ENCODE data around the gene LSM4. TPM values are rescaled to one million over a fixed set of nuclear protein-coding genes. Genes with fewer than 3 reads are reported as not detected.
A peak's percentile ranks its signal among the peaks of the same experiment; 100 is the strongest.

LSM4 gene
- total and polyA plus RNA-seq, 10 of the 15 experiments (the other 5 are each of a cell fraction or from before 2014, with no cell fraction given), result 12.6 to 652 (median 217) TPM

- TF ChIP-seq MAX (IDR thresholded peaks at IDR 0.05; ENCODE audit: low read depth, low read length), result no peak; the same call in 1 of the 2 replicates
- TF ChIP-seq RAD21 (IDR thresholded peaks at IDR 0.05; ENCODE audit: insufficient read depth, low read depth, low read length), result peak; percentile 46; the same call in 1 of the 2 replicates
- 0 out of 2 replicates have a peak, but pooled peaks have one; percentile 27 for TF ChIP-seq TARDBP (IDR thresholded peaks at IDR 0.05; ENCODE audit: borderline replicate concordance)
- TF ChIP-seq SMAD5 (IDR thresholded peaks at IDR 0.05; ENCODE audit: low read depth), result 0 out of 2 replicates have a peak, but pooled peaks have one; percentile 21
- no peak for TF ChIP-seq SPI1 (IDR thresholded peaks at IDR 0.05; ENCODE audit: borderline replicate concordance, insufficient read depth, low read depth, low read length)
- peak; percentile 54; the same call in 1 of the 2 replicates for TF ChIP-seq ZBTB40 (IDR thresholded peaks at IDR 0.05; ENCODE audit: borderline replicate concordance)
- TF ChIP-seq SMARCA5 (IDR thresholded peaks at IDR 0.05), result no peak
- TF ChIP-seq IKZF1 (conservative IDR thresholded peaks at IDR 0.05), result peak; percentile 16; the same call in 1 of the 2 replicates
- peak; percentile 45 for TF ChIP-seq MYC (IDR thresholded peaks at IDR 0.05; ENCODE audit: insufficient read depth, insufficient read length, insufficient replicate concordance, low read length, severe bottlenecking)
- peak; percentile 17; the same call in 1 of the 2 replicates for TF ChIP-seq SMC3 (IDR thresholded peaks at IDR 0.05; ENCODE audit: borderline replicate concordance, low read length)
- peak; percentile 6 for TF ChIP-seq BCL3 (IDR thresholded peaks at IDR 0.05; ENCODE audit: borderline replicate concordance, insufficient read depth, low read depth, low read length, poor library complexity, severe bottlenecking)
- TF ChIP-seq CBX5 (IDR thresholded peaks at IDR 0.05; ENCODE audit: low read depth), result no peak
- TF ChIP-seq EGR1 (IDR thresholded peaks at IDR 0.05; ENCODE audit: borderline replicate concordance in 1 of 2, low read depth in 2 of 2, low read length in 2 of 2), result peak in 1 of 2 experiments; percentile 74; a peak in 2 of 3 replicates
- TF ChIP-seq SIX5 (IDR thresholded peaks at IDR 0.05; ENCODE audit: low read depth, low read length, severe bottlenecking), result no peak
- 0 out of 2 replicates have a peak, but pooled peaks have one; percentile 3 for TF ChIP-seq BCL11A (IDR thresholded peaks at IDR 0.05; ENCODE audit: low read depth, low read length)
- TF ChIP-seq ZNF622 (IDR thresholded peaks at IDR 0.05), result no peak
These were observed 40.7 kb downstream of the LSM4 start (continued) for GRCh38 chr19:18282021-18282787.
